Transverse colon (tissue), 4 donors: Measurements from ENCODE around the gene BCKDHA.

Experiments
- CTCF ChIP-seq, 5 experiments: fragments of 200-600 bp in 3 of 5; fragments of 450-650 bp in 2 of 5; sonication (generic) in 3 of 5; IDR thresholded peaks; 1 replicate in 2 of 5; 2 replicates in 3 of 5; pipeline ENCODE4 v1.5.1; 2016 to 2017; ENCODE audit warnings: antibody characterized with exemption in 5 of 5, inconsistent platforms in 3 of 5, mild to moderate bottlenecking in 2 of 5, moderate library complexity in 1 of 5
- POLR2A ChIP-seq: fragments of 450-650 bp; IDR thresholded peaks from one replicate; pipeline ENCODE4 v1.6.1; 2016; ENCODE audit warnings: antibody characterized with exemption, mild to moderate bottlenecking, moderate library complexity
- POLR2AphosphoS5 ChIP-seq, 3 donors: sonication (generic); formaldehyde crosslinking; IDR thresholded peaks; one replicate each; pipeline ENCODE4 v1.6.1; 2016; ENCODE audit warnings: antibody characterized with exemption in 3 of 3

- no peak for TF ChIP-seq CTCF (IDR thresholded peaks at IDR 0.05)
- no peak for TF ChIP-seq POLR2A
- no peak for TF ChIP-seq POLR2AphosphoS5 (IDR thresholded peaks at IDR 0.05)
Measured at GRCh38 chr19:41413947-41414346, 16.3 kb downstream of the BCKDHA start.
